Gastrocnemius medialis (tissue), 4 donors: ENCODE measurements around the gene PDE4D.

ENCODE experiments used
- POLR2A ChIP-seq, 2 donors: fragments of 450-650 bp; IDR thresholded peaks; one replicate each; pipeline ENCODE4 v1.6.1; 2017; ENCODE audit warnings: antibody characterized with exemption in 2 of 2, mild to moderate bottlenecking in 2 of 2, moderate library complexity in 2 of 2
- TF ChIP-seq, protein P1 (sequence below), 5 experiments: fragments of 450-650 bp in 3 of 5; fragments of 200-600 bp in 2 of 5; sonication (generic) in 2 of 5; IDR thresholded peaks in 4 of 5; conservative IDR thresholded peaks in 1 of 5; 1 replicate in 4 of 5; 2 replicates in 1 of 5; pipeline ENCODE4 v1.5.1; 2016 to 2019; ENCODE audit warnings: antibody characterized with exemption in 5 of 5, mild to moderate bottlenecking in 3 of 5, moderate library complexity in 3 of 5

DNA sequence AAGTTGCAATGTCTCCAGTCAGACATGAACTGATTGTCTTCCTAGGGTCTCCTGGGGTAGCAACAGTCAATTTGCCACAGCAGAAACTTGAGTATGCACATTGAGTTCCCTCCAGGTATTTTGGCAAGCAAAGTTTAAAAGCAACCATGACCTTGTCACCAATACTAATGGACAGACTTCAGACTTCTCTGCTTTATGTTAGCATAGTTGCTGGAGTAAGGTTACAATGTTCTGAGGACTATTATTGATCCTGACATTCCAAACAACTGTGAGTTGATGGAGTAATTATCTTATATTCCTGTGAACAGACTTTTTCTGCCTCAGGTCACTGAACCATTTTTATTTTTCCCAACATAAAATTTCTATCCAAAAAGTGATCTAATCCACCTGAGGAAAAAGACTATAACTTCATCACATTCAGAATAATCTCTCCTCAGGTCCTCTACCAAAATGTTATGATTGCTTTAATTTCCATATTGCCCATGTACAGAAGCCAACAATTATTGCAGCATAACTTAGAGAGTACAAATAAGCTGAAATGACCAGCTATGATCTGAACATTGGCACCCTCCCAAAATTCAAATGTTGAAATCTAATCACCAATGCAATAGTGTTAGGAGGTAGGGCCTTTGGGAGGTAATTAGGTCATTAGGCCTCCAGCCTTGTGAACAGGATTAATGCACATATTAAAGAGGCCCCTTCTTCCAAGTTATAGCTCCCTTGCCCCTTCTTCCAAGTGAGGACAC, 228.3 kb downstream of the PDE4D start:
- TF ChIP-seq, protein P1, sequence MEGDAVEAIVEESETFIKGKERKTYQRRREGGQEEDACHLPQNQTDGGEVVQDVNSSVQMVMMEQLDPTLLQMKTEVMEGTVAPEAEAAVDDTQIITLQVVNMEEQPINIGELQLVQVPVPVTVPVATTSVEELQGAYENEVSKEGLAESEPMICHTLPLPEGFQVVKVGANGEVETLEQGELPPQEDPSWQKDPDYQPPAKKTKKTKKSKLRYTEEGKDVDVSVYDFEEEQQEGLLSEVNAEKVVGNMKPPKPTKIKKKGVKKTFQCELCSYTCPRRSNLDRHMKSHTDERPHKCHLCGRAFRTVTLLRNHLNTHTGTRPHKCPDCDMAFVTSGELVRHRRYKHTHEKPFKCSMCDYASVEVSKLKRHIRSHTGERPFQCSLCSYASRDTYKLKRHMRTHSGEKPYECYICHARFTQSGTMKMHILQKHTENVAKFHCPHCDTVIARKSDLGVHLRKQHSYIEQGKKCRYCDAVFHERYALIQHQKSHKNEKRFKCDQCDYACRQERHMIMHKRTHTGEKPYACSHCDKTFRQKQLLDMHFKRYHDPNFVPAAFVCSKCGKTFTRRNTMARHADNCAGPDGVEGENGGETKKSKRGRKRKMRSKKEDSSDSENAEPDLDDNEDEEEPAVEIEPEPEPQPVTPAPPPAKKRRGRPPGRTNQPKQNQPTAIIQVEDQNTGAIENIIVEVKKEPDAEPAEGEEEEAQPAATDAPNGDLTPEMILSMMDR (IDR thresholded peaks at IDR 0.05 in 4 of 5, conservative IDR thresholded peaks at IDR 0.05 in 1 of 5) = no peak
- TF ChIP-seq POLR2A (IDR thresholded peaks at IDR 0.05) = no peak
